Activated T-helper 1 cell treated with Interleukin-2 at 50 U/mL for 16 hours (primary cell): Measurements from ENCODE around the gene SLC4A2.
"Not testable (repeated sequence)": the region's sequence is repeated elsewhere in the genome, so short reads cannot be mapped to it uniquely, and the experiment has no call there.

Source experiments
- DNase-seq: peaks from one replicate; pipeline ENCODE4 v3.0.0-alpha.2; 2020; ENCODE audit warnings: low read depth

SLC4A2 gene, protein sequence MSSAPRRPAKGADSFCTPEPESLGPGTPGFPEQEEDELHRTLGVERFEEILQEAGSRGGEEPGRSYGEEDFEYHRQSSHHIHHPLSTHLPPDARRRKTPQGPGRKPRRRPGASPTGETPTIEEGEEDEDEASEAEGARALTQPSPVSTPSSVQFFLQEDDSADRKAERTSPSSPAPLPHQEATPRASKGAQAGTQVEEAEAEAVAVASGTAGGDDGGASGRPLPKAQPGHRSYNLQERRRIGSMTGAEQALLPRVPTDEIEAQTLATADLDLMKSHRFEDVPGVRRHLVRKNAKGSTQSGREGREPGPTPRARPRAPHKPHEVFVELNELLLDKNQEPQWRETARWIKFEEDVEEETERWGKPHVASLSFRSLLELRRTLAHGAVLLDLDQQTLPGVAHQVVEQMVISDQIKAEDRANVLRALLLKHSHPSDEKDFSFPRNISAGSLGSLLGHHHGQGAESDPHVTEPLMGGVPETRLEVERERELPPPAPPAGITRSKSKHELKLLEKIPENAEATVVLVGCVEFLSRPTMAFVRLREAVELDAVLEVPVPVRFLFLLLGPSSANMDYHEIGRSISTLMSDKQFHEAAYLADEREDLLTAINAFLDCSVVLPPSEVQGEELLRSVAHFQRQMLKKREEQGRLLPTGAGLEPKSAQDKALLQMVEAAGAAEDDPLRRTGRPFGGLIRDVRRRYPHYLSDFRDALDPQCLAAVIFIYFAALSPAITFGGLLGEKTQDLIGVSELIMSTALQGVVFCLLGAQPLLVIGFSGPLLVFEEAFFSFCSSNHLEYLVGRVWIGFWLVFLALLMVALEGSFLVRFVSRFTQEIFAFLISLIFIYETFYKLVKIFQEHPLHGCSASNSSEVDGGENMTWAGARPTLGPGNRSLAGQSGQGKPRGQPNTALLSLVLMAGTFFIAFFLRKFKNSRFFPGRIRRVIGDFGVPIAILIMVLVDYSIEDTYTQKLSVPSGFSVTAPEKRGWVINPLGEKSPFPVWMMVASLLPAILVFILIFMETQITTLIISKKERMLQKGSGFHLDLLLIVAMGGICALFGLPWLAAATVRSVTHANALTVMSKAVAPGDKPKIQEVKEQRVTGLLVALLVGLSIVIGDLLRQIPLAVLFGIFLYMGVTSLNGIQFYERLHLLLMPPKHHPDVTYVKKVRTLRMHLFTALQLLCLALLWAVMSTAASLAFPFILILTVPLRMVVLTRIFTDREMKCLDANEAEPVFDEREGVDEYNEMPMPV

DNA sequence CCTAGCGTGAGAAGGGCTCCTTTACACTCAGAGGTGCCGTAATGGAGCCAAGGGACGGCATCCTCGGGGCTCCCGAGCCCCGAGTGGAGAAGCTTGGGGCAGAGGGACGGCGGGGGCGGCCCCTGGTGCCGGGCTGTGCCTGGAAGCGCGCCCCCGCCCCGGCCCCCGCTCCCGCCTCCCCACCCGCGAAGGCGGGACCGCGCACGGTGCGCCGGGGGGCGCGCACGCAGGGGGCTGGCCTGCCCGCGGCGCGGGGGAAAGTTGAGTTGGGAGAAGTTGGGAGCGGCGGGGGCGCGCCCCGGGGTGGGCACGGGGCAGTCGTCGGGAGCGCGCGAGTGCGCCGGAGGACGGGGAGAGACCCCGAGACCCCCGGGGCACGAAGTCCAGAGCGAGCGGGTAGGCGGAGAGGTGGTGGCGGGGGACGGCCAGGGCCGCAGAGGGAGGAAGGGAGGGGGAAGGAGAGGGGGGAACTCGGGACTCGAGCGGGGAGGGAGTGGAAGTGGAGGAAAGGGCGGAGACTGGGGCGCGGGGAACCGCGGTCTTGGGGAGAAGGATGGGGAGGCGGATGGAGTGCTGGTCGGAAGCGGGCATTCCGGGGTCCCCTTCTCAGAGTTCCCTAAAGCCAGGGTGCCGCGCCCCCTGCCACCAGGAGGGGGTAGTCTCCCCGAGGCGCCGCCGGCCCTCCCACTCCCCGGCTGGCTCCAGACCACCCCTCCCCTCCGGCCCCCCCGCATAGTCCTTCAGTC is at the start of gene SLC4A2:
SLC4A2 (plus strand) TSS at position 223 of the 746 bp plus-strand sequence. CDS start 2,399 bp downstream, outside the sequence.
- peak; percentile 63 for DNase-seq

DNA sequence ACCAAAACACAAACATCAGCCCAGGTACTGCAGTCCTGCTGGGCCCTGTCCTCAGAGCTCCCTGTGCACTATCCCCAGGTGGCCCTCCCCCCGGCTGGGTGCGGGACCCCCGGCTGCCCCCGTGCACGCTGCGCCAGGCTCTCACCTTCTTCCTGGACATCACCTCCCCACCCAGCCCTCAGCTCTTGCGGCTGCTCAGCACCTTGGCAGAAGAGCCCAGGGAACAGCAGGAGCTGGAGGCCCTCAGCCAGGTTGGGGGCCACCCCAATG is 49.4 kb upstream of the SLC4A2 start:
- no peak for DNase-seq

DNA sequence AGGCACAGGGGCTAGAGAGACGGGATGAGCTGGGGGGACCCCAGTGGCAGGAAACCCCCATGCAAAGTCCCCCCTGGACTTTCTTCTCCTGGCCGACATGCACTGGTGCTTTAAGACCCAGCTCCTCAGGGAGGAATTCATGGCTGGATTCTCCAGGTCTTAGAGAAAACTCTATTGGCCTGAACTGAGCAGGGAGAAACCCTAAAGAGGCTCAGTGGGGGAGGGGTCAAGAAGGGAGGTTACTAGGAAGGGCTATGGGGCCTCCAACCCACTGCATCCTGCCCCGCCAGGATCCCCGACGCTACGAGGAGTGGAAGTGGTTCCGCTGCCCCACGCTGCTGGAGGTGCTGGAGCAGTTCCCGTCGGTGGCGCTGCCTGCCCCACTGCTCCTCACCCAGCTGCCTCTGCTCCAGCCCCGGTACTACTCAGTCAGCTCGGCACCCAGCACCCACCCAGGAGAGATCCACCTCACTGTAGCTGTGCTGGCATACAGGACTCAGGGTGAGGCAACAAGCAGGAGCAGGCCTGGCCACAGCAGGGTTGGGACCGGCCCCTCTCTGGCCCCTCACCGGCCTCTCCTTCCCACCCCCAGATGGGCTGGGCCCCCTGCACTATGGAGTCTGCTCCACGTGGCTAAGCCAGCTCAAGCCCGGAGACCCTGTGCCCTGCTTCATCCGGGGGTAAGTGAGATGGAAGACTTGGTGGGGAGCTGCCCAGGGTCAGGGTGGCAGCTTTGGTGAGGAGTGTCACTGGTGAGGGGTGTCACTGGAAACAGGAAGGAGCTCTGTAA is 48.9 kb upstream of the SLC4A2 start:
- DNase-seq: no peak

DNA sequence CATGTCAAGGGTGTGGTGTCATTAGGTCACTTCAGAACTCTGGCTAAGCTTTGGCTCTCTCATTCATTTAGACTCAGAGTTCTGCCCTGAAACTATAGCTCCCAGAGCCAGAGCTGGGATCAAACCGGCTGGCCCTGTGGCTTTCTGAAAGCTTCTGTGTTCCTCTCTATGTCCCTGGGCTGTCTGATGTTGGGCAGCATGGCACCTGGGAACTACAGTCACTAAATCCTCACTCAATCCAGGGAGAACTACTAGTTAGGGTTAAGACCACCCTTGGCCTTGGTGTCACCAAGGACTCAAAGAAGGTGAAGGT is 48.3 kb upstream of the SLC4A2 start:
- DNase-seq: no peak

DNA sequence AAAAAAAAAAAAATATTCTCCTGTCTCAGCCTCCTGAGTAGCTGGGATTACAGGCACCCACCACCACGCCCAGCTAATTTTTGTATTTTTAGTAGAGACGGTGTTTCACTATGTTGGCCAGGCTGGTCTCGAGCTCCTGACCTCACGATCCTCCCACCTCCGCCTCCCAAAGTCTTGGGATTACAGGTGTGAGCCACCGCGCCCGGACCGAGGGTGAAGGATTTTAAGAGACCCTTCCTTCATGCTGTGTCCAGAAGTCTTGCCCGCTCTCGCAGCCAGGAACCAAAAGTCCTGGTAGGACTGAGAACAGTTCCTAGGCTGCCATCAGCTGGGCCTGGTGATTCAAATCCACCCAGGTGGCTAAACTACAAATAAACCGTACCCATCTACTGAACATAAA is 47.8 kb upstream of the SLC4A2 start:
- DNase-seq: not testable (repeated sequence)

DNA sequence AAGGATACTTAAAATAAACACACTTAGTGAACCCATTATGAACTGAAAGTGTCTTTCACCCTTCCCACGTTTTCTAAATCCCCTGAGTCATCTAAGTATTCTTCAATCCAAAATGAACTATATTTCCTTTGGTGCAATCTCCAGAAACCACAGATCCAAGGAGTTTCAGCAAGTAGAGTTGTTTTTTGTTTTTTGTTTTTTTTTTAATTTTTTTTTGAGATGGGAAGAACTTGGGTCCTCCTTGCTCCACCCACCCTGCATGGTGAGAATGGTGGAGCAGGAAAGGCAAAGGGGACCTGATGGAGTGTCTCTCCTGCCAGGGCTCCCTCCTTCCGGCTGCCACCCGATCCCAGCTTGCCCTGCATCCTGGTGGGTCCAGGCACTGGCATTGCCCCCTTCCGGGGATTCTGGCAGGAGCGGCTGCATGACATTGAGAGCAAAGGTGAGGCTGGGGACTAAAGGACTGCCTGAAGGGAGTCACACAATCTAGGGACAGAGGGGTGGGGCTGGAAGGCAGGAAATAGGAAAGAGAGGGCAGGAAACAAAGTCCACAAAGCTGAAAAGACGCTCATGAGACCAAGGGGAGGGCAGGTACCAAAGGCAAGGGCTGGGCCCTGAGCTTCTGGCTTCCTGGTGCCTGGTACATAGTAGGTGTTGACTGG is 47.2 kb upstream of the SLC4A2 start:
- no peak for DNase-seq

DNA sequence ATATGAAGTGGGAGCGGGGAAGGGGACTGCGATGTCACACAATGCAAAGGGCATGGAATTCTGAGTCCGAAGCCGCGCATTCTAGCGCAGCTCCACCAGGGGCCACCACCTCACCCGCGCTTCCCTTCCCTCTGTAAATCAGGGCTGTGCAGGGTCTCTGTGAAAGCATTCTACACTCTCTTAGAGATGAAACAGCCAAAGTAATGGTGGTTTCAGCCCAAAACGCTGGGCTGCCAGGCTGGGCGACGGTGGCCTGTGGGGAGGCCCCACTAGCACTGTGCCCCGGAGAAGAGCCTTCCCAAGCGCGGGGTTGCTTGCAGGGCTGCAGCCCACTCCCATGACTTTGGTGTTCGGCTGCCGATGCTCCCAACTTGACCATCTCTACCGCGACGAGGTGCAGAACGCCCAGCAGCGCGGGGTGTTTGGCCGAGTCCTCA is 46.5 kb upstream of the SLC4A2 start:
- no peak for DNase-seq

DNA sequence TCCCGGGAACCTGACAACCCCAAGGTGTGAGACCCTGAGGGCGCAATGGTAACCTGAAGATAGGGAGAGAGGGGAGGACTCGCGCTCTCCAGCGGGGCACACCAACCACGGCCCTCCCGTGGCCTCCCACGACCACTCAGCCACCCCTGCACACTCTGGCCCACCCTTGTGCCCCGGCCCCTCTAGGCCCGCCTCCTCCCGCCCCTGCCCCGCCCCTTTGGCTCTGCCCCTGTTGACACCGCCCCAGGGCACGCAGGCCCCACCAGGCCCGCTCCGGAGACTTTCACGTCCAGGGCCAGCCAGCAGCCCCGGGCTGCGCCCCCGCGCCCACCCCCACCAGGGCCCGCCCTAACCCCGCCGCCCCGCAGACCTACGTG is 46.0 kb upstream of the SLC4A2 start:
- no peak for DNase-seq

DNA sequence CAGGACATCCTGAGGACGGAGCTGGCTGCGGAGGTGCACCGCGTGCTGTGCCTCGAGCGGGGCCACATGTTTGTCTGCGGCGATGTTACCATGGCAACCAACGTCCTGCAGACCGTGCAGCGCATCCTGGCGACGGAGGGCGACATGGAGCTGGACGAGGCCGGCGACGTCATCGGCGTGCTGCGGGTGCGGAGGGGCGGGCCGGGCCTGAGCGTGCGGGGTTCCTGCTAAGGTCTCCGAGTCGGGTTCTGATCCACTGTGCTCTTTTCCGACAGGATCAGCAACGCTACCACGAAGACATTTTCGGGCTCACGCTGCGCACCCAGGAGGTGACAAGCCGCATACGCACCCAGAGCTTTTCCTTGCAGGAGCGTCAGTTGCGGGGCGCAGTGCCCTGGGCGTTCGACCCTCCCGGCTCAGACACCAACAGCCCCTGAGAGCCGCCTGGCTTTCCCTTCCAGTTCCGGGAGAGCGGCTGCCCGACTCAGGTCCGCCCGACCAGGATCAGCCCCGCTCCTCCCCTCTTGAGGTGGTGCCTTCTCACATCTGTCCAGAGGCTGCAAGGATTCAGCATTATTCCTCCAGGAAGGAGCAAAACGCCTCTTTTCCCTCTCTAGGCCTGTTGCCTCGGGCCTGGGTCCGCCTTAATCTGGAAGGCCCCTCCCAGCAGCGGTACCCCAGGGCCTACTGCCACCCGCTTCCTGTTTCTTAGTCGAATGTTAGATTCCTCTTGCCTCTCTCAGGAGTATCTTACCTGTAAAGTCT is 45.5 kb upstream of the SLC4A2 start:
- peak; percentile 84 for DNase-seq

DNA sequence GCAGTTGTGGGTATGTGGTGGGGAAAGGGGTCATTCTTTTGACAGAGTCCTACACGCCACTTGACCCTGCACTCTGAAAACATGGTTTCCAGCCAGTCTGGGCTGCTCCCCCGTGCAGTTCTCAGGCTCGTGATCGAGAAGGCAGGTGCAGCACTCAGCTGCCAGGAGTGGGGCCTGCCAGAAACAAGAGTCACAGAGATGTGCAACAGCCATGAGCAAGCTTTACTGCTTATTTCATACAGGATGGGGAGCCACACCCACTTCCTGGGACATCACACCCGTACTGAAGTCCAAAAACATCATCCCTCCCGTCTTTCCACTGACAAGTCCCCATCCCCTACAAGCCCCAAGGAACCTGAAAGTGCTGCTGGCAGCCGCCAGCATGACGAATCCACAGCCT is 44.4 kb upstream of the SLC4A2 start:
- DNase-seq: no peak

DNA sequence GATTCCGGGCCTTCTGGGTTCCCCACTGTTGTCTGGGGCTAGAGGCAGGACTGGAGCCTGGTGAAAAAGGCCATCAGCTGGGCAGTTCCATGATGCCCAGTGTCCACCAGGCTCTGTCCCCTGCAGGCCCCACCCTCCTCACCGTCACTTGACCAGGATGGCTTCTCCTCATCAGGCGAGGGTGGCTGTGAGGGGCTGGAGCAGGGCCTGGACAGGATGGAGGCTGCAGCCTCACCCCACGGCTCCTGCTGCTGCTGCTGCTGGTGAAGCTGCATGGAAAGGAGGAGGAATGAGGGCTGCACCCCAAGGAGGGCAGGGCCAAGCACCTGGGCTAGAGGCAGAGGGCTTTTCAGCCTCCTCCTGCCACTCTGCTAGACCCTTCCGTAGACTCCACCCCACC is 43.4 kb upstream of the SLC4A2 start:
- no peak for DNase-seq

DNA sequence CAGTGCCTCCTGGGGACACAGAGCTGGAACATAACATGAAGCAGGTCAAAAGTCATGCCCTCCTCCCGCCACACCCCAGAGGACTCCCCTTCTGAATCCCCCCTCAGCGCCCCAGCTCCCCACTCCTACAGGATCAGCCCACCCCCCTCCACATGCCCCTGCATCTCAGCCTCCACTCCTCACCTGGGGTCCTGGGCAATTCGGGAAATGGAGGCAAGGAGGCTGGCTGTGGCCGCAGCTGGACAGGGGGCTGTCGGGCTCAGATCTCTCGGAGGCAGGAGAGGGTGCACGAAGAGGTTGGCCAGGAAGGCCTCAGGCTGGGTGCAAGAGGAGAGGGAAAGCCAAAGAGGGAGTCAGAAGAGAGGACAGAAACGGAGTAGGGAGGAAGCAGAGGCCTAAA is 42.9 kb upstream of the SLC4A2 start:
- DNase-seq: no peak

DNA sequence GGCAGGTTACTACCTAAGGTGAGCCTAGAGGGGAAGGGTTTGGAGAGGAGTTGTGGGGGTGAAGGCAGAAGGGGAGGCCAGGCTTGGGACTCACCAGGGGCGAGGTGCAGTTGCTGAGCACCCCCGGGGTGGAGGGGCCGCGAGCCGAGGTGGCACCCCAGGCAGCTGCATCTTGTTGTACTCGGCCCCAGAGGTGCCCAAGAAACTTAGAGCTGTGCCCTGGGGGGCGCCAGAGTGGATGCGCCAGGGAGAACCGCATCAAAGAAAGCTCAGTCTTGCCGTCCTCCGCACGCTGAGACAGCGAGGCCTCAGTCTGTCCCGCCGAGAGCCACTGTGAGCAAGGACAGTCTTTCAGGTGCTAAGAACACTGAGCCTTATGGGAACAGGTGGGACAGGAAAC is 42.4 kb upstream of the SLC4A2 start:
- DNase-seq: no peak

DNA sequence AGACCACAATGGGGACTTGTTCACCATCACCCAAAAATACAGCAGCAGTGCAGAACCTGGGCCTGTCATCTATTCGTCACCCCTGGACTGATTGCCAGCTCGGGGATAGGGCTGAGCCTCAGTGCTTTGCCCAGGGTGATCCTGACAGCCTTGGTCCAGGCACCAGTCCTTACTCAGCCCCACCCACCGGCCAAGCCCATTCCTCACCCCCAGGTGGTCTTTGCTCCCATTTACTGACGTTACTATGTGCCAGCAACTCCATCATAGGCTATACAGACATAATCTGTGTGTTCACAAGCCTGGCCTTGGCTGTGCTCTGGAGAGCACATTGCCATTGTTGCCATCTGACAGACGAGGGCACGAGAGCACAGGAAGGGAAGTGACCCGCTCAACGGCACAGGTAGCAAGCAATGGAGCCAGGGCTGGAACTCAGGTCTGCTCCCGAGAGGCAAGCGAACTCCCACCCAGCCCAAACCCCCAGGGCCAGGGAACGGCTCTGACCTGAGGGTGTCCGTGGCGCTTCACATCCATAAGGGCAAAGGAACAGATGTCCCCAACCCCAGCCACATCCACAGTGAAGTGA is 41.9 kb upstream of the SLC4A2 start:
- DNase-seq: no peak

DNA sequence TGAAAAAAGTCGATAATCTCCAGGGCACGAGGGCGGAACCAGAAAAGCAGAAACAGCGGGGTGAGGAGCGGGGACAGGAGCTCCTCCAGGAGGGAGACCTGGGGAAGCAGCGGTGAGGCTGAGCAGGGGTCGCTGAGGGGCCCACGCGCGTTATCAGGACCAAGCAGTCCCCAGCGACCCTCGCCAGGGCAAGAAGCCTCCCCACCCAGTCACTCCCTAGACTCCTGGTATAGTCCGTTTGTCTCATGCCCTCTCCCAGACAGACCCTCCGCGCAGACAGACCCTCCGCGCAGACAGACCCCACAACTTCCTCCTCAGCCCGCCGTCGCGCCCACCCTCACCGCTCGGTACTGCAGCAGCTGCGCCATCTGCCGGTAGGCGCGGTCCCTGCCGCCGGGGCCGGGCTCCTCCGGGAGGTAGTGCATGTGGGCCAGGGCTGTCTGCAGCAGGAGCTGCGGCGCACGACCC is 41.4 kb upstream of the SLC4A2 start:
- DNase-seq: peak; percentile 65

DNA sequence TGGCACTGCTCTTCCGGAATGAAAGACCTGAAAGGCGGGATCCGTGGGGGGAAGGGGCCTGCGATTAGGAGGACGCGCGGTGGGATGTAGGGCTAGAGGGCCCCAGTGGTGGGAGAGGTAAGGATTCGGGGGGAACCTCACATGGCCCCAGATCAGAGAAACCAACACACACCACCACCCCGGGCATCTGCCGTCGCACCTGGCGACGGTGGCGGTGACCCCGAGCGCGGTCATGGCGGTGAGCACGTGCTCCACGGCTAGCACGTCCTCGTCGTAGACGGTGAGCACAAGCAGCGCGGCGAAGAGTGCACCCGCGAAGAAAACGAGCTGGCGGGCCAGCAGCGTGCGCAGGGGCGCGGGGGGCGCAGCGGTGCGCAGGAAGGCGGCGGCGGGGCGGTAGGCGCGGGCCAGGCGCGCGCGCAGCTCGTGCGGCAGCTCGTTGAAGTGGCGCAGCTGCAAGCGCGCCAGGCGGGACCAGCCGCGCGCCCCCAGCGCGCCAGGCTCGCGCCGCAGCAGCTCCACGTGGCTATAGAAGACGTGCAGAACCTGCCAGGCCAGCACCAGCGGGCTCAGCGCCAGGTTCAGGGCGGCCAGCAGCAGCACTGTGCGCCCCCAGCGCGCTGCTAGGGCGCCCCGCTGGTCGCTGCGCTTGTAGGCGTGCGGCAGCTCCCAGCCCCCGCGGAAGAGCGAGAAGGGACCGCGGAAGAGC is 40.8 kb upstream of the SLC4A2 start:
- DNase-seq: no peak

DNA sequence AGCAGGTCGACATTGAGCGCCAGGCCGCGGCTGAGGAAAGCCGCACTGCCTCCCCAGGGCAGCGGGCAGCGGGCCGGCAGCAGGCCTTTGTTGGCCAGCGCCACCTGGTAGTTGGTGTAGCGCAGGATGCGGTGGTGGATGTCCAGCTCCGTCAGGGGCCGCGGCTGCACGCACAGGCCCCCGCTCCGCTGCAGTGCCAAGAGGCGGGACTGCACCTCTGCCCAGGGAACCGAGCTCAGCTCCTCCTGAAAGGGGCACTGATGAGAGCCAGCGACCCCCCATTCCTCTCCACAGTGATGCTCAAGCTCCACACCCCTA is 40.3 kb upstream of the SLC4A2 start:
- no peak for DNase-seq

DNA sequence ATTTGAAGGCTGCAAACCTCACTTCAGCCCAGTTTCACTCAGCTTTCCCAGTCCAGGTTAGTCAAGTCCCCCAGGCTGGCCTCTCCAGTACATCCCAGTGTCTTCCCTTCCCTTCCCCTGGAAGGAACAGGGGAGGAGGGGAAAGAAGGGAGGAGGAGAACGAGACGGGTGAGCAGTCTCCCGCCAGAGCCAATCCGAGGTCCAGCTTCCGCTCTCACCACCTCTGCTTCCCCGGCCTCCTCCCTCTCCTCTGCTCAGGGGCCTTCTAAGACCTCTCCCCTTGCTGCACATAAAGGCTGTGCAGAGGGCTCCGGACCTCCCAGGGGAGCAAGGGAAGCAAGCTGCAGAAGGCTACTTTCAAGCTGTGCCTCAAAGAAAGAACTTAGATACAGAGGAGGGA is 39.2 kb upstream of the SLC4A2 start:
- DNase-seq: no peak

DNA sequence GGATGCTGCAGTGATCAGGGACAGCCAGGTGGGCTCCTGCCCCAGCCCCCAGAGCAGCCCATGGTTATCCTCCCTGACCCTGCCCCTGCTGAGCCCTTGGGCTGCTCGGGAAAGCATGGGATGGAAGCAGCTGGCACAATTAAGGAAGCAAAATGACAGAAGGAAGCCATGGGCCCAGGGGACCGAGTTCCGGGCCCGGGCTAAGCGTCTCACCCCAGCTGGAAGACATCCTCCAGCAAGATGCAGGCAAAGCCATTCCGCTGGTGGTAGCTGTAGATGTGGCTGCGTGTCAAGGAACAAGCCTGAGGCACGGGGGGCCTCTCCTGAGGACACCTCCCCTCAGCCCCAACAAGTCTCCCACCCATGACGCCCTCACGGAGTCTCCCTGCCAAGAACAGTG is 36.2 kb upstream of the SLC4A2 start:
- no peak for DNase-seq
